ENCODE measurements around the gene AKR1C1. TPM values are rescaled to one million over a fixed set of nuclear protein-coding genes. Genes with fewer than 3 reads are reported as not detected.
"Not testable (repeated sequence)": the region's sequence is repeated elsewhere in the genome, so short reads cannot be mapped to it uniquely, and the experiment has no call there.

AKR1C1 gene
- total and polyA plus RNA-seq, 2 donors (not counting 3 experiments of a cell fraction or from before 2014, with no cell fraction given) = 1.5 to 5.5 TPM

GRCh38 chr10:4947635-4948596 is 15.3 kb upstream of the AKR1C1 start:
- ChIA-PET POLR2A (no interaction called here), CTCF (interaction anchor here (1.0 kb wide), 1 partner anchor 34 kb away, joined by 4 read pairs; no protein-coding TSS in a partner anchor)
- intact Hi-C loops (cut with micrococcal nuclease) = no loop called here
- peaks cover 3% of the 10 kb centered on the region for H3K4me1 ChIP-seq (ENCODE audit: control insufficient read depth, extremely low read depth, insufficient read depth, low read length)
- no peaks in the 10 kb centered on the region for H3K9me1 ChIP-seq (replicated peaks; ENCODE audit: control insufficient read depth, extremely low read depth, insufficient read depth, low read length)
- H3K36me3 ChIP-seq (ENCODE audit: control insufficient read depth in 2 of 2, extremely low read depth in 1 of 2, insufficient read depth in 2 of 2, low read length in 2 of 2) = no peaks in the 10 kb centered on the region
- DNase-seq (ENCODE audit: low read depth, low spot score) (peak; percentile 45), FAIRE-seq (no peak)
- no peaks in the 10 kb centered on the region for H3K27me3 ChIP-seq (ENCODE audit: control insufficient read depth in 2 of 2, insufficient read depth in 2 of 2, low read length in 2 of 2)
- H3K4me2 ChIP-seq (ENCODE audit: insufficient read depth, low read length) = no peak overlapping the region
- TF ChIP-seq JUN (IDR thresholded peaks at IDR 0.05; ENCODE audit: borderline replicate concordance, insufficient read depth, insufficient read length, low read depth) (peak; percentile 60), FOS (IDR thresholded peaks at IDR 0.05; ENCODE audit: borderline replicate concordance, insufficient read depth, low read length) (peak; percentile 66), MAX (IDR thresholded peaks at IDR 0.05; ENCODE audit: insufficient read depth, insufficient read length) (no peak), POLR2AphosphoS5 (IDR thresholded peaks at IDR 0.05; ENCODE audit: insufficient read depth, low read depth, low read length) (no peak)
- H3K79me2 ChIP-seq (ENCODE audit: control insufficient read depth, insufficient read depth, low read length) = no peaks in the 10 kb centered on the region
- no peak overlapping the region for H3K27ac ChIP-seq (ENCODE audit: insufficient read depth, low read depth, low read length)
- peak overlapping the region; percentile 70 for H2AFZ ChIP-seq (ENCODE audit: low read depth, low read length)
- BruUV-seq (replicated peaks) = no TSS peak
- no peaks in the 10 kb centered on the region for H4K20me1 ChIP-seq (replicated peaks; ENCODE audit: control insufficient read depth, extremely low read depth, insufficient read depth, low read length)
- H3K9me3 ChIP-seq (replicated peaks; ENCODE audit: control insufficient read depth, insufficient read depth, low read length) = no peaks in the 10 kb centered on the region
- dilution Hi-C loops (cut with MboI; ENCODE audit: extremely low pct_ligation_motif_present, low sequenced_read_pairs) = no loop called here
- H3K9ac ChIP-seq (replicated peaks; ENCODE audit: extremely low read depth, insufficient read depth, low read length) = no peak overlapping the region
- H3K4me3 ChIP-seq (replicated peaks in 1 of 3; ENCODE audit: insufficient read depth in 1 of 3, low read depth in 1 of 3, low read length in 3 of 3) = no peak overlapping the region

GRCh38 chr10:4951512-4952162 is 11.6 kb upstream of the AKR1C1 start:
- H3K4me1 ChIP-seq (ENCODE audit: control insufficient read depth, extremely low read depth, insufficient read depth, low read length); H3K4me3 ChIP-seq (replicated peaks in 1 of 3; ENCODE audit: insufficient read depth in 1 of 3, low read depth in 1 of 3, low read length in 3 of 3); dilution Hi-C loops (cut with MboI; ENCODE audit: extremely low pct_ligation_motif_present, low sequenced_read_pairs); H3K9me1 ChIP-seq (replicated peaks; ENCODE audit: control insufficient read depth, extremely low read depth, insufficient read depth, low read length); DNase-seq (ENCODE audit: low read depth, low spot score); FAIRE-seq; H3K36me3 ChIP-seq (ENCODE audit: control insufficient read depth in 2 of 2, extremely low read depth in 1 of 2, insufficient read depth in 2 of 2, low read length in 2 of 2); H3K79me2 ChIP-seq (ENCODE audit: control insufficient read depth, insufficient read depth, low read length); POLR2A ChIA-PET; H2AFZ ChIP-seq (ENCODE audit: low read depth, low read length); H3K27ac ChIP-seq (ENCODE audit: insufficient read depth, low read depth, low read length); H3K9me3 ChIP-seq (replicated peaks; ENCODE audit: control insufficient read depth, insufficient read depth, low read length); H3K9ac ChIP-seq (replicated peaks; ENCODE audit: extremely low read depth, insufficient read depth, low read length); intact Hi-C loops (cut with micrococcal nuclease); BruUV-seq (replicated peaks); H3K27me3 ChIP-seq (ENCODE audit: control insufficient read depth in 2 of 2, insufficient read depth in 2 of 2, low read length in 2 of 2); H4K20me1 ChIP-seq (replicated peaks; ENCODE audit: control insufficient read depth, extremely low read depth, insufficient read depth, low read length); H3K4me2 ChIP-seq (ENCODE audit: insufficient read depth, low read length): not testable (repeated sequence)
- CTCF ChIA-PET = interaction anchor here (0.8 to 1.1 kb wide), 2 partner anchors 14 to 102 kb away, joined by 3 read pairs; no protein-coding TSS in a partner anchor
